Stomach smooth muscle (tissue), 2 donors: ENCODE measurements around the gene ATP5MK.
"Not testable (repeated sequence)": the region's sequence is repeated elsewhere in the genome, so short reads cannot be mapped to it uniquely, and the experiment has no call there.

Experiments
- H3K27ac ChIP-seq: one replicate; pipeline ENCODE4 v1.7.0; 2013; ENCODE audit warnings: mild to moderate bottlenecking, low read length, inconsistent platforms
- H3K27me3 ChIP-seq, 2 donors: one replicate each; pipeline ENCODE4 v1.7.0; 2013; ENCODE audit warnings: low read length in 2 of 2; ENCODE audit not compliant: insufficient read depth in 2 of 2, control insufficient read depth in 1 of 2
- H3K36me3 ChIP-seq, 2 donors: one replicate each; pipeline ENCODE4 v1.7.0; 2013; ENCODE audit warnings: low read length in 2 of 2; ENCODE audit not compliant: control insufficient read depth in 2 of 2, insufficient read depth in 2 of 2
- H3K4me1 ChIP-seq: one replicate; pipeline ENCODE4 v1.7.0; 2013; ENCODE audit warnings: low read length; ENCODE audit not compliant: control insufficient read depth, insufficient read depth
- H3K4me3 ChIP-seq, 2 donors: one replicate each; pipeline ENCODE4 v1.7.0; 2013; ENCODE audit warnings: low read length in 2 of 2
- H3K9ac ChIP-seq, 2 donors: one replicate each; pipeline ENCODE4 v1.7.0; 2013; ENCODE audit warnings: low read length in 2 of 2, mild to moderate bottlenecking in 1 of 2
- H3K9me3 ChIP-seq, 2 donors: one replicate each; pipeline ENCODE4 v1.7.0; 2013; ENCODE audit warnings: low read length in 2 of 2; ENCODE audit not compliant: control insufficient read depth in 2 of 2
- donor health status: healthy.
- donor health status: Pancreatic carcinoma.

ATP5MK gene

GRCh38 chr10:103431902-103432301, 35.6 kb upstream of the ATP5MK start:
- H3K4me1 ChIP-seq: peaks cover 2% of the 10 kb centered on the region
- H3K9me3 ChIP-seq: no peaks in the 10 kb centered on the region
- H3K4me3 ChIP-seq: peak overlapping the region in 1 of 2 donors; percentile 15
- H3K27me3 ChIP-seq: no peaks in the 10 kb centered on the region
- H3K27ac ChIP-seq: peak overlapping the region; percentile 31
- H3K36me3 ChIP-seq: peaks cover 26 to 32% of the 10 kb centered on the region in 2 donors
- H3K9ac ChIP-seq: peak overlapping the region in 1 of 2 donors; percentile 29

GRCh38 chr10:103429647-103430046, 33.4 kb upstream of the ATP5MK start:
- Histone ChIP-seq H3K27me3 (no peaks in the 10 kb centered on the region), H3K4me3 (no peak overlapping the region), H3K36me3 (peaks cover 25 to 29% of the 10 kb centered on the region in 2 donors)

GRCh38 chr10:103428989-103429643, 32.8 kb upstream of the ATP5MK start:
- no peak overlapping the region for H3K27ac ChIP-seq
- no peak overlapping the region for H3K9ac ChIP-seq
- peaks cover 21 to 29% of the 10 kb centered on the region in 2 donors for H3K36me3 ChIP-seq
- no peak overlapping the region for H3K4me3 ChIP-seq
- H3K9me3 ChIP-seq: no peaks in the 10 kb centered on the region
- H3K4me1 ChIP-seq: peaks cover 2% of the 10 kb centered on the region
- no peaks in the 10 kb centered on the region for H3K27me3 ChIP-seq

More at GRCh38 chr10:103429647-103430046, 33.4 kb upstream of the ATP5MK start:
- Histone ChIP-seq H3K27ac (no peak overlapping the region), H3K9me3 (no peaks in the 10 kb centered on the region), H3K9ac (no peak overlapping the region), H3K4me1 (peaks cover 2% of the 10 kb centered on the region)

- Histone ChIP-seq H3K9ac (no peak overlapping the region), H3K27me3 (no peaks in the 10 kb centered on the region), H3K27ac (no peak overlapping the region), H3K9me3 (no peaks in the 10 kb centered on the region), H3K4me3 (no peak overlapping the region), H3K36me3 (peaks cover 26 to 39% of the 10 kb centered on the region in 2 donors), H3K4me1 (peaks cover 2% of the 10 kb centered on the region)
Measured at GRCh38 chr10:103427866-103428265, 31.6 kb upstream of the ATP5MK start.

- Histone ChIP-seq H3K9me3 (no peaks in the 10 kb centered on the region), H3K4me1 (no peaks in the 10 kb centered on the region), H3K27ac (no peak overlapping the region), H3K27me3 (no peaks in the 10 kb centered on the region), H3K4me3 (no peak overlapping the region), H3K36me3 (peaks cover 40 to 62% of the 10 kb centered on the region in 2 donors), H3K9ac (no peak overlapping the region)
Measured at GRCh38 chr10:103423748-103424147, 27.5 kb upstream of the ATP5MK start.

- Histone ChIP-seq H3K9me3 (no peaks in the 10 kb centered on the region), H3K27me3 (no peaks in the 10 kb centered on the region), H3K36me3 (peaks cover 68 to 82% of the 10 kb centered on the region in 2 donors), H3K4me1 (no peaks in the 10 kb centered on the region), H3K4me3 (no peak overlapping the region), H3K27ac (no peak overlapping the region), H3K9ac (no peak overlapping the region)
Measured at GRCh38 chr10:103419101-103419500, 22.8 kb upstream of the ATP5MK start.

- Histone ChIP-seq H3K27me3 (no peaks in the 10 kb centered on the region), H3K36me3 (peaks cover 75 to 83% of the 10 kb centered on the region in 2 donors), H3K4me1 (no peaks in the 10 kb centered on the region), H3K9me3 (no peaks in the 10 kb centered on the region), H3K27ac (no peak overlapping the region), H3K4me3 (no peak overlapping the region), H3K9ac (no peak overlapping the region)
Measured at GRCh38 chr10:103417601-103418000, 21.3 kb upstream of the ATP5MK start.

- not testable (repeated sequence) for H3K9me3 ChIP-seq, H3K9ac ChIP-seq, H3K27ac ChIP-seq, H3K27me3 ChIP-seq, H3K4me1 ChIP-seq, H3K4me3 ChIP-seq
- H3K36me3 ChIP-seq: peaks cover 78 to 81% of the 10 kb centered on the region in 2 donors
Measured at GRCh38 chr10:103417148-103417469, 20.8 kb upstream of the ATP5MK start.

GRCh38 chr10:103416436-103417147, 20.3 kb upstream of the ATP5MK start:
- H3K4me3 ChIP-seq: no peak overlapping the region
- H3K27me3 ChIP-seq: no peaks in the 10 kb centered on the region
- H3K4me1 ChIP-seq: no peaks in the 10 kb centered on the region
- peaks cover 79 to 83% of the 10 kb centered on the region in 2 donors for H3K36me3 ChIP-seq
- no peak overlapping the region for H3K27ac ChIP-seq
- H3K9me3 ChIP-seq: no peaks in the 10 kb centered on the region
- no peak overlapping the region for H3K9ac ChIP-seq

GRCh38 chr10:103415581-103415980, 19.3 kb upstream of the ATP5MK start:
- no peak overlapping the region for H3K9ac ChIP-seq
- no peaks in the 10 kb centered on the region for H3K27me3 ChIP-seq
- H3K27ac ChIP-seq: no peak overlapping the region
- peaks cover 78 to 79% of the 10 kb centered on the region in 2 donors for H3K36me3 ChIP-seq
- no peak overlapping the region for H3K4me3 ChIP-seq
- H3K4me1 ChIP-seq: no peaks in the 10 kb centered on the region
- no peaks in the 10 kb centered on the region for H3K9me3 ChIP-seq

- H3K9ac ChIP-seq: no peak overlapping the region
- peaks cover 68 to 69% of the 10 kb centered on the region in 2 donors for H3K36me3 ChIP-seq
- no peaks in the 10 kb centered on the region for H3K4me1 ChIP-seq
- H3K4me3 ChIP-seq: no peak overlapping the region
- H3K27me3 ChIP-seq: no peaks in the 10 kb centered on the region
- no peaks in the 10 kb centered on the region for H3K9me3 ChIP-seq
- H3K27ac ChIP-seq: no peak overlapping the region
Measured at GRCh38 chr10:103413564-103413963, 17.3 kb upstream of the ATP5MK start.
